GM21381 (cell line): ENCODE results near the gene EIF4G2.

Experiments used
- ATAC-seq: cut with Tn5 transposase; IDR thresholded peaks from one replicate; pipeline ENCODE4 v1.9.1; 2021; ENCODE audit warnings: mild to moderate bottlenecking, moderate library complexity; ENCODE audit not compliant: unreplicated experiment

EIF4G2 gene

GRCh38 chr11:10777806-10778205, 30.9 kb downstream of the EIF4G2 start:
- no peak for ATAC-seq

- no peak for ATAC-seq
Observed at GRCh38 chr11:10777393-10777793, 31.3 kb downstream of the EIF4G2 start.

GRCh38 chr11:10774811-10775210, 33.9 kb downstream of the EIF4G2 start:
- no peak for ATAC-seq

GRCh38 chr11:10771457-10771856, 37.3 kb downstream of the EIF4G2 start:
- no peak for ATAC-seq

- ATAC-seq: no peak
Observed at GRCh38 chr11:10770626-10771254, 38.0 kb downstream of the EIF4G2 start.

GRCh38 chr11:10764412-10764811, 44.3 kb downstream of the EIF4G2 start:
- ATAC-seq: no peak

- ATAC-seq: no peak
Observed at GRCh38 chr11:10763766-10764165, 45.0 kb downstream of the EIF4G2 start.

- ATAC-seq: peak; percentile 68
Observed at GRCh38 chr11:10762913-10763421, 45.8 kb downstream of the EIF4G2 start.

- peak; percentile 75 for ATAC-seq
Observed at GRCh38 chr11:10762185-10762584, 46.5 kb downstream of the EIF4G2 start.

GRCh38 chr11:10761085-10761698, 47.5 kb downstream of the EIF4G2 start:
- no peak for ATAC-seq

GRCh38 chr11:10758957-10759356, 49.8 kb downstream of the EIF4G2 start:
- ATAC-seq: no peak

GRCh38 chr11:10752486-10752885, 56.2 kb downstream of the EIF4G2 start:
- ATAC-seq: no peak

GRCh38 chr11:10752061-10752460, 56.7 kb downstream of the EIF4G2 start:
- ATAC-seq: no peak

- peak; percentile 17 for ATAC-seq
Observed at GRCh38 chr11:10751581-10751940, 57.2 kb downstream of the EIF4G2 start.

GRCh38 chr11:10750838-10751580, 57.7 kb downstream of the EIF4G2 start, which contains the start of gene CTR9:
Gene CTR9, plus strand, starts transcription at chr11:10751246. Its CDS starts 167 bp downstream, at chr11:10751413.
- peak; percentile 93 for ATAC-seq

- ATAC-seq: no peak
Observed at GRCh38 chr11:10749476-10749875, 59.2 kb downstream of the EIF4G2 start.

- ATAC-seq: no peak
Observed at GRCh38 chr11:10747733-10748132, 61.0 kb downstream of the EIF4G2 start.
